Erythroblast (primary cell): ENCODE results near the gene ZNF648.

Experiments used
- GATA1 ChIP-seq: IDR thresholded peaks from 2 replicates; pipeline ENCODE4 v1.6.1; 2011; ENCODE audit warnings: low read depth, mild to moderate bottlenecking, control low read depth, low read length, moderate library complexity
- POLR2A ChIP-seq: IDR thresholded peaks from 2 replicates; pipeline ENCODE4 v1.6.1; 2011; ENCODE audit warnings: mild to moderate bottlenecking, low read length

DNA sequence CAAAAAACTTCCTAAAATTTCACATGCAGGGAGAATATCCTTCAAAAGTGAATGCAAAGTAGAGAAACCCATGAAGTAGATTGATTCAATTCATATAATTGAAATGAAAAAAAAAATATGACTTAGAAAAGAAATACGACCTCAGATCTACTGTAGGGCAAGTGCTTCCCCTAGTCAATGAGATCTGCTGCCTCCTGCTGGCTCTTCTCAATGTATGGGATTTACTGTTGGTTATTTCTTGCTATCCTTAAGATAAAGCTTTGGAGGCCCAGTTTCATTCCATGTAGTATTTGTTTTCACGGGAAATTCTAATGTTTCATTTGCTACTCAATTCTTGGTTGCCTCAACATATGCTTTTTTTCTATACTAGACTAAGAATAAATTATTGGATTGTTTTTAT is 46.2 kb downstream of the ZNF648 start:
- no peak for TF ChIP-seq POLR2A
- no peak for TF ChIP-seq GATA1
